ENCODE results near the gene ACSS2.

ACSS2 gene

DNA sequence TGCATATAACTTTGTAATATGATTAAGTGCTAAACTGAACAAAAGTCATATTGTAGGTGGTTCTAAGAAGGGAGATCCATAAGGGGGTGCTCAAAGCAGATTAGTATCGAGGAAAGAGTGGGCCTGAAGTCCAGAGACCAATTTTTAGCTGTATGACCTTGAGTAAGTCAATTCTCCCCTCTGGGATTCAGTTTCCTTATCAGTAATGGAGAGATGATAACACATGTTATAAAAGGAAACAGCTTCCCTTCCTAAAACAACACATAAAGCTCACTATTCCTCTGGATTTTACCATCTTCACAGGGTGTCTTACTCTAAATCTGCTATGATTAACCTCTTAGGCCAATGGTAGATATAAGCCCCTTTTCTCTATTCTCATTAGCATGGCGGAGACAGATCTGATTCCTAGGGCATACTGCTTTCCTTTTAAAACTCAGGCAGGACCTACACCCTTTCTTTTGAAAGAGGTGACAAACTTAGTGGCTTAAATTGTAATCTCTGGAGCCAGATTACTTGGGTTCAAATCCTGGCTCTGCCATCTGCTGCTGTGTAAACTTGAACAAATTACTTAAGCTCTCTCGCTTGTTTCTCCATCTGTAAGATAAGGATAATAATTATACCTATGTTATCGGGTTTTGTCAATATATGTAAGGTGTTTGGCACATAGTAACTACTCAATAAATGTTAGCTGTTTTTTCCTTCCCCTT, 39.5 kb downstream of the ACSS2 start:
- DNase-seq = no peak

- no peak for DNase-seq
These were observed 40.5 kb downstream of the ACSS2 start for GRCh38 chr20:34916774-34917354.

DNA sequence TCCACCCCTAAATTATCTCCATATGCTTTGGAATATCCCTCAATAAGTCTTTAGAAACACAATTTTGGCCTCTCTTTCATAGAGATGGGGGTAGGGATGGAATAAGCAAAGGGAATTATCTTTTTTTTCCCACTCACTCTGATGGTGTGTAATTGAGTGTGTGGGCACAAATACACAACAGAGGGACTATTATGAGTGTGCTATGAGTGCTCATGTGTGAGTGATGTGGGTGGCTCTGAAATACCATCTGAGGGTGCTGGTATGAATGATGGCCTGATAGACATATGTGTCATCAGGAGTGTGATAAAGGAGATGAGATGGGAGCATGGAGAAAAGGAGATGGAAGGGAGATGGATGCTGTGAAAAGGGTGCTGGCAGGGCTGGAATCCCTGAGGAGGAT, 43.6 kb downstream of the ACSS2 start:
- no peak for DNase-seq

- no peak for DNase-seq
These were observed 45.0 kb downstream of the ACSS2 start for GRCh38 chr20:34921436-34921835.

DNA sequence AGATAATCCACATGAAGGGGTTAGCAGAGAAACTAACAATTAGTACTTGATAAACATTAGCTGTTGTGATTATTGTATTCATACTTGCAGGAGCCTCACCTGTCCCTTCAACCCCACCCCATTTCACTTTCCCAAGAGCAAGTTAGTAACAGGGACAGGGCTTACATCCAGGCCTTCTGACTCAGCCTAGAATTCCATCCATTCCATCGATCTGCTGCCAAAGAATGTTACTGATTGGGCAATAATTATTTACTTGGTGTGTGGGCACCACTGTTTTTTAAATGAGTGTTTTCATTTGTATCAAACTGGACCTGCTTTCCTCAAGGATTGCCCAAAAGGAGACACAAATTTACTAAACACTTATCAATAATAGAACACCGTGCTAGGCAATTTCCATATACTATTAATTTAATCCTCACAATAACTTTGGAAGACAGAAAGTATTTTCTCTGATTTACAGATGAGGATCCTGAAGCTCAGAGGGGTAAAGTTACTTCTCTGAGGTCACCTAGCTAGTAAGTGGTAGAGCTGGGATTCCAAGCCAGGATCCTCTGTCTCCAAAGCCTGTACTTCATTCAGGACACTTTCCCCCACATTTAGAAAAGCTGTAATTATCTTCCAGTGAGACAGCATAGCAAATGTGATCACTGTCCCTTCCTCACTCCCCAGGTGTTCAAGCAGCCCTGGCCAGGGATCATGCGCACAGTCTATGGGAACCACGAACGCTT, 46.4 kb downstream of the ACSS2 start:
- DNase-seq = no peak

DNA sequence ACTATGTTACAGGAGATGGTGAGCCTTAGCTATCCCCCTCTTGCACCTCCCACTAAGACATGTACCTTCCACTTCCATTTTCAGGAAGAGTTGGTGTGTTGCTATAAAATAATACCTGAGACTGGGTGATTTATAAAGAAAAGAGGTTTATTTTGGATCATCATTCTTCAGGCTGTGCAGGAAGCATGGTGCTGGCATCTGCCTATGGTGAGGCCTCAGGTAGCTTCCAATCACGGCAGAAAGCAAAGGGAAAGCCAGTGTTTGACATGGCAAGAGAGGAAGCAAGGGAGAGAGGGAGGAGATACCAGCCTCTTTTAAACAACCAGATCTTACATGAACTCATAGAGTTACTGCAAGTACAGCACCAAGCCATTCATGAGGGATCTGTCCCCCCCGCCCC, 47.0 kb downstream of the ACSS2 start:
- DNase-seq = no peak

- no peak for DNase-seq
These were observed 48.9 kb downstream of the ACSS2 start for GRCh38 chr20:34925341-34925740.

DNA sequence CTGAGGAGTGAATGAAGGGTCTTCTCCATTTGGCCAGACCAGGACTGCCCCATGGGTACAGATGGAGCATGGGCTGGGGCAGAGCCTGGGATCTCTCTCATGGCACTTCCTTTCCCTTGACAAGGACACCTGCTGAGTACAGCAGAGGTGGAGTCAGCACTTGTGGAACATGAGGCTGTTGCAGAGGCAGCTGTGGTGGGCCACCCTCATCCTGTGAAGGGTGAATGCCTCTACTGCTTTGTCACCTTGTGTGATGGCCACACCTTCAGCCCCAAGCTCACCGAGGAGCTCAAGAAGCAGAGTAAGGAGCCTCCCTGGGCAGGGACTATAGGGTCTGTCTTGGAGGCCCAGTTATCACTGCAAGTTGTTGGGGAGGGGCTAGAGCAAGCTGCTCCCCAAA, 49.6 kb downstream of the ACSS2 start:
- DNase-seq = no peak

- no peak for DNase-seq
These were observed 50.2 kb downstream of the ACSS2 start for GRCh38 chr20:34926581-34926980.

- no peak for DNase-seq
These were observed 51.3 kb downstream of the ACSS2 start for GRCh38 chr20:34927736-34928135.

- DNase-seq = no peak
These were observed 52.0 kb downstream of the ACSS2 start for GRCh38 chr20:34928411-34928810.

DNA sequence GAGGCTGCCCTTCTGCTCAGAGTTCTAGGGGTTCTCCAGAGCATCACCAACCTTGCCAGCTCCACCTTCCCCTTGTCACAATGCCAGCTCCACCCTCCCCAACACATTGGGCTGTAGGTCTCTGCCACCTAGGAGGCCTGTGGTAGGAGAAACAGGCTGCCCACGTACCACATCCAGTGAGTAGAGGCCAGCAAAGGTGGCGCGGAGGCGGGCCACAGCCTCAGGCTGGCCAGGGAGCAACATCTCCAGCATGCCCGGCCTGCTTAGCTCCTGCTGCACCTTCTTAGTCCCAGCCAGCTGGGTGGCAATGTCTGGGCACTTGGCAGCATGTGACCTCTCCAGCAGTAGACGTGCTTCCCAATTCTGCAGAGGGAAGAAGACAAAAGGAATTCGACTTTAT, 55.4 kb downstream of the ACSS2 start:
- DNase-seq = no peak

DNA sequence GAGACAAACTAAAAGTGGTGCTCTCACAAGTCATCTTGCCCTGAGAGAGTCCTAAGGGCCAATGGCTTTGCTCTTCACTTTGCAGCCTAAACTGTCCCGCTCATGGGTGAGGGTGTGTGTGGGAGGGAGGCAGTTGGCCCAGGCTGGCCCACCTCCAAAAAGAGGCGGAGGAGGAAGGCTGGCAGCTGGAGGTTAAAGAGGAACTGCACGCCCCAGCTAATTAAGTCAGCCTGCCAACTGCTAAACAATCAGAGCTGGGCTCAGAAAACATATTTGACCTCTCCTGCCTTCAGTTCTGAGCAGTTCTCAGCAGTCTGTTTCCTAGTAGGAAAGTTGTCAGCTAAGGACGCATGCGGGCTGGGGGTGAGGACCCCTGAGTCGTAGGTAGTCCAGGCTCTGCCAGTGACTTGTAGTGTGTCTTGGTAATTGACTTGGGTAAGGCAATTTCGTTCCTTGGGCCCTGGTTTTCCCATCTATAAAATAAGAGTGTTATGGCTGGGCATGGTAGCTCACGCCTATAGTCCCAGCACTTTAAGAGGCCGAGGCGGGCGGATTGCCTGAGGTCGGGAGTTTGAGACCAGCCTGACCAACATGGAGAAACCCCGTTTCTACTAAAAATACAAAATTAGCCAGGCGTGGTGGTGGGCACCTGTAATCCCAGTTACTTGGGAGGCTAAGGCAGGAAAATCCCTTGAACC, 62.2 kb downstream of the ACSS2 start:
- DNase-seq = no peak

DNA sequence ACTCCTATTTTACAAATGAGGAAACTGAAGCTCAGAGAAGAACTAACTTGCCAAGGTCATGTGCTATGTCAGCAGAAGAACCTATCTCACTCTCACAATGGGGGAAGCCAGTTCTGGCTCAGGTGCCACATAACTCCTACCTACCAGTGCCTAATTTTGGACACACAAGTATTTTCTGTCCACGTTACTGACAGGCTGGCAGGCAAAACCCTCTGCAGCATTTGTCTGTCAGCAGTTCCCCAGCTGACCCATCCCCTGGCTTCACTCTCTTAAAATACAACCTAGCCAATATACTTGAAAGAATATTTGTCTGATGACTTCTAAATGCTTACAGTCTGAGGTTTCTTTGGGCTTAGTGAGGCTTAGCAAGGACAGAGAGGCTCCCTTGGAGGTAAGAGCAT, 63.7 kb downstream of the ACSS2 start:
- DNase-seq = no peak

GRCh38 chr20:34941226-34941625, 64.8 kb downstream of the ACSS2 start:
- DNase-seq = no peak

GRCh38 chr20:34942301-34942700, 65.9 kb downstream of the ACSS2 start:
- DNase-seq = no peak

- DNase-seq = no peak
These were observed 67.6 kb downstream of the ACSS2 start for GRCh38 chr20:34943808-34944567.

- no peak for DNase-seq
These were observed 69.1 kb downstream of the ACSS2 start for GRCh38 chr20:34945315-34946077.

DNA sequence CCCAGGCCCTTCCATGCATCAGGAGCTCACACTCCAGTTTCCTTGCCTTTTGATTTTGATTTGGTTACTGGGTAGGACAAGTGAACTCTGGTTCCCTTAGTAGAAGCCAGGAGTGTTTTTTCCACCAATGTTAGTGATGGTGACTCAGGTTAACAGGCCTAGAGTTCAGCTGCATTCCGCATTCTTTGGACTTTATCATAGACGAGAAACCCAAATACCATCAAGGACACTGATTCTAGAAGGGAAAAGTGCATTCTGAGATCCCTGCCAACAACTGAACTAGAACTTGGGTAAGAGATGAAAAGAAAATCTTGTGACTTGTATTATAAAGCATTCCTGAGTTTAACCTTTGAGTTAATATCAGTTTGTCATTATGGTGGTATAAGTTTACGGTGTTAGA, 70.2 kb downstream of the ACSS2 start:
- no peak for DNase-seq

GRCh38 chr20:34947336-34947735, 70.9 kb downstream of the ACSS2 start:
- DNase-seq = no peak

GRCh38 chr20:34948030-34948429, 71.6 kb downstream of the ACSS2 start:
- no peak for DNase-seq

DNA sequence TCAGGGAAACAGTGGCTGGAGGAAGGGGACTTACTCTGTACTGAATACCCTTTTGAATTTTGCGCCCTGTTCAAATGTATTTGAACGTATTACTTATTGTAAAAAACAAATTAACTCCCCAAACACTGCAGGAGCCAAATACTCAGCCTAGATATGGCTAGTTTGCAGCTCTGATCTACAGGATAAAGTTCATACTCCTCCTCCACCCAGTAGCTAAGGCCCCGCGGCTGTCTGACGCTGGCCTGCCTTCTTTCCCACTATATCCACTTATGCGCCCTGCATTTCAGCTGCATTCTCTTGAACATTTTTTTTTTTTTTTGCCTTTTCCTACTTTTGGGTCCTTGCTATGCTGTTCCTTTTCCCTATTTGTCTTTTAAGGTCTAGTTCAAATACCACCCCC, 72.7 kb downstream of the ACSS2 start:
- DNase-seq = no peak
